NCI-H226 (cell line): Measurements from ENCODE around the gene SPATA6.

Experiments
- DNase-seq: peaks from one replicate; pipeline ENCODE4 v3.0.0-alpha.2; 2015

The SPATA6 gene

GRCh38 chr1:48248356-48248755 is 223.6 kb downstream of the SPATA6 start:
- no peak for DNase-seq

- DNase-seq, result no peak
These were observed 225.3 kb downstream of the SPATA6 start for GRCh38 chr1:48246727-48247126.
